Calu3 (cell line): ENCODE data around the gene PRR33. TPM values are rescaled to one million over a fixed set of nuclear protein-coding genes. Genes with fewer than 3 reads are reported as not detected.

Source experiments
- BruUV-seq: library from RNA; stranded (reverse); fragments of 400-500 nt; replicated peaks from 2 replicates; lab custom pipeline; 2021; lab: Mats Ljungman, UMichigan
- CTCF ChIA-PET: fragments of 300-600 bp; sonication (Branson Sonifier 250); formaldehyde crosslinking; loops from one replicate; lab custom pipeline; 2022; ENCODE audit warnings: antibody characterized with exemption; lab: Charles Lee
- DNase-seq: peaks from one replicate; pipeline ENCODE4 v3.0.0; 2022
- H3K27ac Mint-ChIP-seq: one replicate; pipeline ENCODE4 v1.8.0; 2022; ENCODE audit warnings: mixed read lengths; ENCODE audit not compliant: unreplicated experiment
- H3K27me3 Mint-ChIP-seq: one replicate; pipeline ENCODE4 v1.8.0; 2022; ENCODE audit warnings: mixed read lengths; ENCODE audit not compliant: unreplicated experiment
- H3K36me3 Mint-ChIP-seq: one replicate; pipeline ENCODE4 v1.8.0; 2022; ENCODE audit warnings: mild to moderate bottlenecking, moderate library complexity, mixed read lengths; ENCODE audit not compliant: insufficient read depth, unreplicated experiment
- H3K4me1 Mint-ChIP-seq: one replicate; pipeline ENCODE4 v1.8.0; 2022; ENCODE audit warnings: mild to moderate bottlenecking, low read depth, mixed read lengths; ENCODE audit not compliant: unreplicated experiment
- H3K4me3 Mint-ChIP-seq: one replicate; pipeline ENCODE4 v1.8.0; 2022; ENCODE audit warnings: mild to moderate bottlenecking, low read depth, moderate library complexity, mixed read lengths; ENCODE audit not compliant: unreplicated experiment
- H3K9me3 Mint-ChIP-seq: one replicate; pipeline ENCODE4 v1.8.0; 2022; ENCODE audit warnings: low read depth, mixed read lengths; ENCODE audit not compliant: unreplicated experiment
- CTCF ChIP-seq: fragments of 200-600 bp; IDR thresholded peaks from one replicate; pipeline ENCODE4 v1.8.0; 2022; ENCODE audit warnings: antibody characterized with exemption; ENCODE audit not compliant: unreplicated experiment
- intact Hi-C: fragments of 100-400 bp; cut with micrococcal nuclease; formaldehyde crosslinking; loops from one replicate; pipeline ENCODE4 v1.10.0; 2022; ENCODE audit not compliant: unreplicated experiment
- total RNA-seq: library from RNA; stranded (reverse); gene quantifications from 2 replicates; pipeline ENCODE4 v1.2.3, GENCODE V29; 2022

Gene PRR33
- total RNA-seq, 1 experiment from 2014 or later: not detected

- no peak for TF ChIP-seq CTCF
- DNase-seq: no peak
These were observed 8.0 kb upstream of the PRR33 start for GRCh38 chr11:1899686-1900085.

GRCh38 chr11:1899090-1899489, 7.4 kb upstream of the PRR33 start:
- Mint-ChIP-seq H3K9me3 (no peaks in the 10 kb centered on the region), H3K27ac (no peak overlapping the region), H3K36me3 (no peaks in the 10 kb centered on the region), H3K4me3 (no peak overlapping the region), H3K27me3 (peaks cover 67% of the 10 kb centered on the region), H3K4me1 (no peaks in the 10 kb centered on the region)
- no peak for DNase-seq
- no peak for TF ChIP-seq CTCF
- no TSS peak for BruUV-seq
- CTCF ChIA-PET: no interaction called here
- intact Hi-C loops: no loop called here

More at GRCh38 chr11:1899686-1900085, 8.0 kb upstream of the PRR33 start:
- Mint-ChIP-seq H3K27ac (no peak overlapping the region), H3K9me3 (no peaks in the 10 kb centered on the region), H3K4me1 (no peaks in the 10 kb centered on the region), H3K36me3 (no peaks in the 10 kb centered on the region), H3K4me3 (no peak overlapping the region), H3K27me3 (peaks cover 67% of the 10 kb centered on the region)
- no TSS peak for BruUV-seq
- CTCF ChIA-PET: no interaction called here
- intact Hi-C loops: no loop called here

GRCh38 chr11:1896923-1897322, 5.2 kb upstream of the PRR33 start:
- no TSS peak for BruUV-seq
- H3K4me3 Mint-ChIP-seq: no peak overlapping the region
- H3K27me3 Mint-ChIP-seq: peaks cover 86% of the 10 kb centered on the region
- intact Hi-C loops: no loop called here
- peaks cover 2% of the 10 kb centered on the region for H3K9me3 Mint-ChIP-seq
- H3K4me1 Mint-ChIP-seq: no peaks in the 10 kb centered on the region
- no peak for DNase-seq
- no peaks in the 10 kb centered on the region for H3K36me3 Mint-ChIP-seq
- TF ChIP-seq CTCF: no peak
- CTCF ChIA-PET: no interaction called here
- no peak overlapping the region for H3K27ac Mint-ChIP-seq

- H3K4me1 Mint-ChIP-seq: no peaks in the 10 kb centered on the region
- peaks cover 82% of the 10 kb centered on the region for H3K27me3 Mint-ChIP-seq
- intact Hi-C loops: no loop called here
- BruUV-seq: no TSS peak
- peaks cover 2% of the 10 kb centered on the region for H3K9me3 Mint-ChIP-seq
- H3K4me3 Mint-ChIP-seq: no peak overlapping the region
- CTCF ChIA-PET: interaction anchor here (0.7 kb wide), 1 partner anchor 318 kb away, joined by 3 read pairs; no protein-coding TSS in a partner anchor
- DNase-seq: no peak
- no peak overlapping the region for H3K27ac Mint-ChIP-seq
- no peak for TF ChIP-seq CTCF
- H3K36me3 Mint-ChIP-seq: no peaks in the 10 kb centered on the region
These were observed 4.8 kb upstream of the PRR33 start for GRCh38 chr11:1896468-1896867.
